Activated T-helper 17 cell treated with anti-CD3 and anti-CD28 coated beads, Interleukin-2, amount 50 U/mL, for 72 hours (primary cell): ENCODE measurements around the gene RPP25L. TPM values are rescaled to one million over a fixed set of nuclear protein-coding genes. Genes with fewer than 3 reads are reported as not detected.

Experiments used
- ATAC-seq: fragments of 150-1000 bp; cut with Tn5 transposase; replicated peaks from 2 replicates; pipeline ENCODE4 v1.10.0; 2021; ENCODE audit warnings: mild to moderate bottlenecking, moderate library complexity
- H3K27ac Mint-ChIP-seq: one replicate; pipeline ENCODE4 v1.8.0; 2022; ENCODE audit warnings: mixed read lengths
- H3K27me3 Mint-ChIP-seq: one replicate; pipeline ENCODE4 v1.8.0; 2022; ENCODE audit warnings: mixed read lengths
- H3K36me3 Mint-ChIP-seq: one replicate; pipeline ENCODE4 v1.8.0; 2022; ENCODE audit warnings: low read depth, mild to moderate bottlenecking, mixed read lengths
- H3K4me1 Mint-ChIP-seq: one replicate; pipeline ENCODE4 v1.8.0; 2022; ENCODE audit warnings: mixed read lengths
- H3K4me3 Mint-ChIP-seq: one replicate; pipeline ENCODE4 v1.8.0; 2022; ENCODE audit warnings: mild to moderate bottlenecking, mixed read lengths
- H3K9me3 Mint-ChIP-seq: one replicate; pipeline ENCODE4 v1.8.0; 2022; ENCODE audit warnings: mixed read lengths
- total RNA-seq, 2 donors: library from RNA; stranded (reverse); gene quantifications; one replicate each; pipeline ENCODE4 v1.2.3, GENCODE V29; 2022

RPP25L gene
- total RNA-seq, 2 donors from 2014 or later = 21.3 to 25.8 TPM

DNA sequence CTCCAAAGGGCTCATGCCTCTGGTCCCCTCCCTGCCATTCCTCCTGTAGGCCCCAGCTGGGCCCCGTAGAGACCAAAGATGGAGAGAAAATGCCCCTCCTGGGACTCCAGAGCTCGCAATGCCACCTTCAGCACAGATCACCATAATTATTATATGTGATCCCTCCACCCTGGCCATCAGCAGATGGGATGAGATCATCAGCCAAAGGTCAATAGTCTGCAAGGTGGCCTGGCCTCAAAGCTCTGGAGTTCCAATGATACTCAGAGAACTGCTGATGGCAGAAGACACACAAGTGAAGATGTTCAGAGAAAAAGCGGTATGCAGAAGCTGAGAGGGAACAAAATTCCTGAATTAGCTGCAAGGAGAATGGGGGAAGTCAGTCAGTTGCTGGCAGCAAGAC lies 5.0 kb downstream of the RPP25L start:
- H3K4me3 Mint-ChIP-seq = no peak overlapping the region
- no peak overlapping the region for H3K27ac Mint-ChIP-seq
- no peak for ATAC-seq
- no peaks in the 10 kb centered on the region for H3K4me1 Mint-ChIP-seq
- H3K9me3 Mint-ChIP-seq = no peaks in the 10 kb centered on the region
- peaks cover 5% of the 10 kb centered on the region for H3K36me3 Mint-ChIP-seq
- H3K27me3 Mint-ChIP-seq = peaks cover 3% of the 10 kb centered on the region

DNA sequence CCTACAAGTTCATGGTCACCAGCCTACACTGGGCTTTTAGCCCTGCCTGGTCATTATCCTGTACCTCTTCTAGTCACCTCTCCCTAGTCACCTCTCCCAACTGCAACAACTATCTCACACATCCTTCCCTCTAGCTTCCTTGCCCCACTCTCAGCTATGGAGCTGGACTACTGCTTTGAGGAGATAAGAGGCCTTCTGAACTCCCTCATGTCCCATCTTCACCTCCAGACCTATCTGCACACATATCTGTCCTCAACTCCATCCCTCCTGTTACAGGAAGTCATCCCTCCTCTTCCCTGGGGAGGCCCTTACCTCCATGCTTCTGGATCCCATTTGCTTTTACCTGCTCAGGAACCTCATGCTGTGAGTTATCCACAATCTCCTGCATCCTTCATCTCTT lies 5.7 kb downstream of the RPP25L start:
- peaks cover 3% of the 10 kb centered on the region for H3K27me3 Mint-ChIP-seq
- no peaks in the 10 kb centered on the region for H3K9me3 Mint-ChIP-seq
- no peaks in the 10 kb centered on the region for H3K4me1 Mint-ChIP-seq
- no peak overlapping the region for H3K4me3 Mint-ChIP-seq
- peaks cover under 1% of the 10 kb centered on the region for H3K36me3 Mint-ChIP-seq
- H3K27ac Mint-ChIP-seq = no peak overlapping the region
- ATAC-seq = no peak

DNA sequence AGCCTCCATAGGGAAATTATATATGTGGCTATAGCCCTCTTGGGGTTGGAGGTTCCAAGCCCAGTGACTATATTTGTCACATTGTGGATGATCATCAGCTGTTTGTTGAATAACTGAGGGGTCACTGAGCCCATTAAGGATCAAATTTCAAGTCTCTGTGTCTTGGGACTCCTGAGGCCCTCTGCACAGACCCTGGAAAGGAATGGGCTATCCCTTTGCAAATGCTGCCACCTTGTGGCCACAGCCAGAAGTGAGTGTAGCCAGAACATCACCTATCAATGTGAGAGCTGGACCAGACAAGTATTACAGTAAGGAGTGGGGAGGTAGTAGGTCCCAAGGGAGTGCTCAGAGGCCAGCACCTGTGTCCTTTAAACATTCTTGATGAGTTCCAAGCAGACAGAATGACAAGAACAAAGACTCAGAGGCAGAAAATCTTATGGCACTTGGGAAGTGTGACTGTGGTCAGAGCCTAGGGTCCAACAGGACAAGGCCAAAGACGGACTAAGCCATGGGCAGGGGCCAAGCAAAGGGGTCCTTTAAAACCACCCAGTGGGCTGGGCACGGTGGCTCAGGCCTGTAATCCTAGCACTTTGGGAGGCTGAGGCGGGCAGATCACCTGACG lies 8.2 kb downstream of the RPP25L start:
- Mint-ChIP-seq H3K36me3 (no peaks in the 10 kb centered on the region), H3K27ac (no peak overlapping the region)

DNA sequence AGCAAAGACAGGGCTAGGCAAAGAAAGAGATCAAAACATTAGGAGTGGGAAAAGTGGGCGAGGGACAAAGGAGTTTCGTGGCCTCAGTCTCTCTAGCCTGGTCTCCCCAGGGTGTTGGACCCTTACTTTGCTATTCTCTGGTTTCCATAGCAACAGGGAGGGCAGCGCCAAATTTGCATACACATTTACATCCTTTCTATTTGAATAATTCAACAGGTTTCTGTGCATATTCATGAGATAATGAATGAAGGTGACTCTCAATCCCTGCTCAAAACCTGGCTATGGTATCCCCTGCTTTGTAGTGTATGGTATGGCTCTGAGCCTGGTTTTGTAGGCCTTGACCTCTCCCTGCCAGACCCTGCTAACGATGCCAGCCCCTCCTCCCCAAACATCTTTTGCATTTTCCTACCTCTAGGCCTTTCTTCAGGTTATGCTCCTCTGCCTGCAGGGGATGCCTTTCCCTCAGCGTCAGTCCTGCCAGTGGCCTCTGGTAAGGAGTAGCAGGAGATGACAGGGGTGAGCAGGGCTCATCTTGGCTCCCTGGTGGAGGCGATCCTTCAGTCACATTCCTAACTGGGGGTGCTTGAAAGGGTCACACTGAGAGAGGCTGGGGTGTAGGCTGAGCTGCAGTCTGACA lies 9.8 kb downstream of the RPP25L start:
- no peaks in the 10 kb centered on the region for H3K9me3 Mint-ChIP-seq
- H3K27me3 Mint-ChIP-seq = peaks cover 3% of the 10 kb centered on the region
- no peaks in the 10 kb centered on the region for H3K4me1 Mint-ChIP-seq
- no peak for ATAC-seq
- no peaks in the 10 kb centered on the region for H3K36me3 Mint-ChIP-seq
- peak overlapping the region; percentile 7 for H3K27ac Mint-ChIP-seq
- no peak overlapping the region for H3K4me3 Mint-ChIP-seq

More for the DNA sequence above, 8.2 kb downstream of the RPP25L start:
- Mint-ChIP-seq H3K9me3 (no peaks in the 10 kb centered on the region), H3K4me3 (no peak overlapping the region), H3K27me3 (peaks cover 3% of the 10 kb centered on the region), H3K4me1 (no peaks in the 10 kb centered on the region)
- ATAC-seq = peak; percentile 92

DNA sequence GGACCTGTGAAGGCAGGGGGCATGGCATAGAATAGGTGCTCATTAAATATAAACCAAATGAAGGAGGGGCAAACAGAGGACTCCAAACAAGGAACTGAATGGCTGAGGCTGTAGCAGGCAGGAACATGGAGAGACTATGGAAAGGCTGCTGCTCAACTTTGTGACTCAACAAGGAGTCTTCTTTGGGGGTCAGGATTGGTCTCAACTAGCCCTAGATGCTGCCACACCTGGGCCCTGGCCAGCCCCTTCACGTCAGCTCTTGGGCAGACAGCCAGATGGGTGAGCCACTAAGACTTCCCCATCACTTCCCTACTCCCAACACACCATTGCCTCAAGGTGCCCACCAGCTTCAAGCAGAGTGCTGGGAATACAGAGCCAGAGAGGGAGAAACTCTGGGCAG lies 11.0 kb downstream of the RPP25L start:
- Mint-ChIP-seq H3K4me1 (no peaks in the 10 kb centered on the region), H3K36me3 (no peaks in the 10 kb centered on the region), H3K27me3 (peaks cover 8% of the 10 kb centered on the region), H3K27ac (no peak overlapping the region), H3K9me3 (no peaks in the 10 kb centered on the region), H3K4me3 (no peak overlapping the region)
- no peak for ATAC-seq

DNA sequence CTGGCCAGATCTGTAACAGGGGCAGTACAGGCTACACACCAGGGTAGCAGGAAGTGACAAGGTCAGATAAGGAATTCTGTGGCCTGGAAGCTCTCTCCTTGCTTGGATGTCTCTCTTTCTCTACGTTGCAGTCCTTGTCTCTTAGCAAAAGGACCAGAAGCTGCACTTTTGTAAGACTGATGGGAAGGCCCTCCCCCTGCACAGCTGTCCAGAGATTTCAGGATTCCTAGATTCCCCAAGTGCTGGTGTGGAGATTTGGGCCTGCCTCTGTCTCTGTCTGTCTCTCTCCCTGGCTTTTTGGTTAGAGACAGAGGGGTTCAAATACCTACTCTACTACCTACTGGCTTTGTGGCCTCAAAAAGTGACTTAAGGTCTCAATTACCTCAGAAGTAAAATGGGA lies 12.4 kb downstream of the RPP25L start:
- Mint-ChIP-seq H3K36me3 (no peaks in the 10 kb centered on the region), H3K27ac (no peak overlapping the region), H3K4me1 (no peaks in the 10 kb centered on the region), H3K9me3 (no peaks in the 10 kb centered on the region), H3K27me3 (peaks cover 8% of the 10 kb centered on the region), H3K4me3 (no peak overlapping the region)
- no peak for ATAC-seq

DNA sequence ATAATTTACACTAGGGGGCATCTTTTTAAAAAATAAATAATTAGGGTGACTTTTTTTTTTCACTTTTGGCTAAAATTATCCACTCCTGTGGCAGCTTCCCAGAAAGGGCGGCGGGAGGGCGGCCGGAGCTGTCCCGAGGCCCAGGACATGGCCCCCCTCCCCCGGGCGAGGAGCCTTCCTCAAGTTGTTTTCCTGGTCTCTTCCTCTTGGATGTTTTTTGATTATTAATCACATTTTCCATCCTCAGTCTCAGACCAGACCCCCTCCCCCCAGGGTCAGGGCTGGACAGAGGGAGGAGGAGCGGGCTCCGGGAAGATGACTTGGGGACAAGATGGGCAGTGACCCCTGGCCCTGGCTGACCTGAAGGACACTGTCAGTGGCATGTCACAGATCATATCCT lies 17.7 kb downstream of the RPP25L start:
- peaks cover 6% of the 10 kb centered on the region for H3K4me1 Mint-ChIP-seq
- no peak overlapping the region for H3K4me3 Mint-ChIP-seq
- peaks cover 29% of the 10 kb centered on the region for H3K27me3 Mint-ChIP-seq
- no peak for ATAC-seq
- H3K36me3 Mint-ChIP-seq = peaks cover 7% of the 10 kb centered on the region
- no peaks in the 10 kb centered on the region for H3K9me3 Mint-ChIP-seq
- H3K27ac Mint-ChIP-seq = no peak overlapping the region

DNA sequence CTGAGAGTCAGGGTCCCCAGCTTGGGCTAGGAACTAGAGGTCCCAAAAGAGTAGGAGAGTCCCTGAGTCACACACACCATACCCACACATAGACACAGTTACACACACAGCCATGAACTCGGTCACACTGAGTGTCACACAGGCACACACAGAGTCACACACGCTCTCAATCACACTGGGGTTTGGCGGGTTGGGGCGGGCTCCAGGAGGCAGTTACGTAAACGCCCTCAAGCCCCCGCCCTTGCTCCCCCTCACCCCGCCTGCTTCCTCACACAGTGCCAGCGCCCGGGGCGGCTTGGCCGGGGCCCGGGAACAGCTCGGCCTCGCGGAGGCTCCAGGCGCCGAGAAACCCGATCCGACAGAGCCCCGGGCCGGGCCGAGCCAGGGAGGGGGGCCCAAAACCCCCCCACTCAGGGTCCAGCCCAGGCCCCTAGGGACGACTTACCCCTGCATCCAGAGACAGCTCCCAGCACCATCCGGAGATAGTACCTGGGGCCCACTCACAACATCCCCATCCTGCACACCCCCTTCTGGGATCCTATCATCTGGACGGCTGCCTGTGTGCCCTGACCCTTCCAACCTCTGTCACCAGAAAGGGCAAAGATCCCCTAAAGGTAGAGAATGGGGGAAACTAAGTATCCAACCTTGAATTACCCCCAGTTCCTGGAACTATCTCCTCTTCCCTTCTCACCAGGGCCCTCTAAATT lies 18.8 kb downstream of the RPP25L start:
- H3K27ac Mint-ChIP-seq = no peak overlapping the region

DNA sequence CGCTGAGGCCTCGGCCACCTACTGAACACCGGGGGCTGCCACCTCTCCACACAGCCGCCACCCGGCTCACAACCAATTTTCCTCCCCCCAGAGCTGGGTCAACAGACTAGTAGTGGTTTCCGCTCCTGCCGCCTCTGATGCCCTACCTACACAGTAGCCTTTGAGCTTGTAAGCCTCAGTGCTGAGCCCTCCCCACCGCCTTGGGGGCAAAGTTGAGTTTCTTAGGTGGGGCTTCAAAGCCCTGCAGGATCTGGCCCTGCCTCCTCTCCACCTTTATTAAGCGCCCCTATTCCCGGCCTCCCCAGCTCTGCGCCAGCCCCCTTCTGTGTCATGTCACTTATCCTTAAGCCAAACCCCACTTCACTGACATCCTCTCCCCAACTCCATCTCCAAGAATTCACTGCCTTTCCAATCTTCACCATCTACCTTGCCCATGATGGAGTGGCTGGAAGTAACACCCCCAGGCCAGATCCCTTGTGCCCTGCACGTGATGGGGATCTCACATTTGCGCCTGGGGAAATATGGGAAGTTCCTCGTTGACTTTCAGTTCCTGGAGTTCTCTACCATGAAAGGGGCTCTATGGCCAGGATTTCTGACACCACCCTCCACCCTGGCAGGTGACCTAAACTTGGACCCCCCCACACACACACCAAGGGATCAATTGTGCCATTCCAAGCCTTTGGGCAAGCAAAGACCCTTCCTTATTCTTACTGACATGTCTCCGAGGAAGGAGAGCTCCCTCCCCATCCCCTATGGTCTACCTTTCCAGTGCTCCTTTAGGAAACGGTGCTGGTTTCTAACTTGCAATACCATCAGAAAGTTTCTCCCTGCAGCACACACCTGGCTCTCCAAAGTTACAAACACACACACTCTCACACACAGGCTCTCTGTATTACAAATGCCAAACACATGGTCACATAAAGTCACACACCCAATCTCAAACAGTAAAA lies 19.7 kb downstream of the RPP25L start:
- peaks cover 13% of the 10 kb centered on the region for H3K4me1 Mint-ChIP-seq
- ATAC-seq = no peak
- peaks cover 44% of the 10 kb centered on the region for H3K27me3 Mint-ChIP-seq
- H3K4me3 Mint-ChIP-seq = peak overlapping the region; percentile 68
- no peak overlapping the region for H3K27ac Mint-ChIP-seq
- peaks cover 7% of the 10 kb centered on the region for H3K36me3 Mint-ChIP-seq
- H3K9me3 Mint-ChIP-seq = no peaks in the 10 kb centered on the region

More for the DNA sequence above, 18.8 kb downstream of the RPP25L start:
- no peak for ATAC-seq
- Mint-ChIP-seq H3K4me3 (peak overlapping the region; percentile 68), H3K4me1 (peaks cover 13% of the 10 kb centered on the region), H3K36me3 (peaks cover 7% of the 10 kb centered on the region), H3K27me3 (peaks cover 39% of the 10 kb centered on the region), H3K9me3 (no peaks in the 10 kb centered on the region)

DNA sequence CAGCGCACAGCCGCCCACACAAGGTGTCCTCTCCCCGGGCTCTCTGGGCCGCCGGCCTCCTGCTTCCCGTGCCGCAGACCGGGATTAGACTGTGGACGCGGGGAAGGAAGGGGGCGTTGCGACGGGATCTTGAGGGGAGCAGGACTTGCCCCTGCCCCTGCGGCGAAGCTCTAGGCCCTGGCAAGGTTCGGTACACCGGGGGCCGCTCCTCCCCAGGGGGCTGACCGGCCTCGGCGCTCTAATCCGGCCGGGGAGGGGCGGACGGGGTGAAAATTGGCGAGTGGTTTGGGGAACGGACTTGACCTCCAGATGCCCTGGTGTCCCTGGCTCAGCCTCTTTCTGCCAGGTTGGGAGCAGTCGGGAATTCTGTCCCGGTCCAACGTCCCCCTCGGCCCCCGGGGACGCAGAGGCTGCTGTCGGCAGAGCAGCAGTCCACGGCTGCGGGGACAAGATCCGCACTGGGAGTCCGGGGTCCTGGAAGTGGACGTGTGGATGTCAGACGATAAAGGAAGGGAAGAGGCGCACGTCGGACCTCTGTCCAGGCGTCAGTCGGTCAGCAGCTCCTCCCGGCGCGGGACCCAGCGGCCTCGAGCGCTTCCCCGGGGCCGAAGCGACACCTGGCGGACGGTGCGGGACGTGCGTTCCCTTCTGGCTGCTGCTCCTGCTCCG lies 20.5 kb downstream of the RPP25L start:
- peaks cover 7% of the 10 kb centered on the region for H3K36me3 Mint-ChIP-seq

DNA sequence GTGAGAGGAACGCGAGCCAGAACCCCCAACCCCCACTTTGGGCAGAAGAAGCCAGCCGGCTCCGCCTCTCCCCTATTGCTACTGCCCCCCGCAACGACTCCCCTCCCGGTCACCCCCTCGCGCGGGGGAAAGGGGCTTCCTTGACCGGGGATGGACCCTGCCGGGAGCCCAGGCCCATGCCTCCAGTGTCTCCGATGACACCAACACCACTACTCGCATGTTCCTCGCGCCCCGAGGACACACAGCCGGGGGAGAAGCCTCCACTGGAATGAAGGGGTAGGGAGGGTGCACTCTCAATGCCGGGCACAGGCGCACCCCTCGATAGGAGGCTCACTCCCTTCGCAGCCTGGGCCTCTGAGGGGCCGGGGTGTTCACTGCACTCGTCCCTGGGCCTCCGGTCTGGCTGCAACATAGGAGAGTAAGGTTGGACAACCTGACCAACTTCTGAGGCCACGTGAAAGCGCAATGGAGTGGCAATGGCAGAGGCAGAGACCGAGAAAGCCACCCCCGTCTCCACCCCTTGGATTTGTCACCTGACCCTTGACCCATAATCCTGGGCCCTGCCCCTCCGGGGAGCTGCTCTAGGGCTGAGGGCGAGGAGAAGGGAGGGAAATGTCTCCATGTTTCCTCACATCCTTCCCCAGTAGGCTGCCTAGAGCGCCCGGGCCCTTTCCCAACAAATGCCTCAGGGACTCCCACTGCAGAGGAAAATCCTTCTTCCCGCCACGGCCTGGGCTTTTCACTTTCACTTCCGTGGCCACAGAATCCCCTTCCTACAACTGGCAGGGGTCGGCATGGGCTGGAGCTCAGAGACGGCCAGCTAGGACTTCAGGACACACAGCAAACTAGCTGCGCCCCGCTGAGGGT lies 21.3 kb downstream of the RPP25L start:
- peak; percentile 20 for ATAC-seq
- H3K4me1 Mint-ChIP-seq = peaks cover 13% of the 10 kb centered on the region
- no peaks in the 10 kb centered on the region for H3K9me3 Mint-ChIP-seq
- H3K4me3 Mint-ChIP-seq = peak overlapping the region; percentile 68
- peaks cover 55% of the 10 kb centered on the region for H3K27me3 Mint-ChIP-seq
- H3K36me3 Mint-ChIP-seq = peaks cover 7% of the 10 kb centered on the region
- no peak overlapping the region for H3K27ac Mint-ChIP-seq

More for the DNA sequence above, 20.5 kb downstream of the RPP25L start:
- peaks cover 52% of the 10 kb centered on the region for H3K27me3 Mint-ChIP-seq
- peak overlapping the region; percentile 68 for H3K4me3 Mint-ChIP-seq
- no peak overlapping the region for H3K27ac Mint-ChIP-seq
- H3K9me3 Mint-ChIP-seq = no peaks in the 10 kb centered on the region
- peak; percentile 78 for ATAC-seq
- H3K4me1 Mint-ChIP-seq = peaks cover 13% of the 10 kb centered on the region

DNA sequence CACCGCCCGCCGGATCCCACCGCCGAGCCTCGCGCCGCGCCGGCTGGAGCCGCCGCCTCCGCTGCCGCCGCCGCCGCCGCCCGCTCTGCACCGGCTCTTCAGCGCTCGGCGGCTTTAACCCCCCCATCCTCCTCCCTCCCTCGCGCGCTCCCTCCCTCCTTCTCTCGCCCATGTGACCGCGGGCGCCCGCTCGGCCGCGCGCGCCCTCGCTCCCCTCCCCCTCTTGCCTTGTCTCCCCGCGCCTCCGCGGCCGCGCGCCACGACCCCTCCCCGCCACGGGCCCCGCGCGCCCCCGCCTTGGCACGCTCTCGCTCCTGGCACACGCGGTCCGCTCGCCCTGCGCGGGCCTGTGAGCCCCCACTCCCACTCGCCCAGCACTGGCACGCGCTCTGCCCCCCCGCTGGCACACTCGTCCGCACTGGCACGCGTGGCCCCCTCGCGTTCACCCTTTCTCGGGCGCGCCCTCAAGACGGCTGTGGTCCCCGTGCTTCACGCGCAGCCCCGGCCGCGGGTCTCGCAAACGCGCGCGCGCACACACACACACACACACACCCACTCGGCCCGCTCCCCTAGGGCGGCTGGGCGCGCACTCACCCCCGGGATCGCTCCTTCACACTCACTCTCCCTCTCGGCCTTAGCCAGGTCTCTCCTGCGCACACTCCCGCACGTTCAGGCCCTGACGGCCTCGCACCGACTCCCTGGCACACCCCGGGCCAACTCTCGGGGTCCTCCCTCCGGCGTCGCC lies 22.1 kb downstream of the RPP25L start, which contains the start of gene CNTFR:
Gene CNTFR (minus strand): TSS at position 89 of the 745 bp plus-strand sequence. CDS start 20,743 bp downstream, outside the sequence.
- H3K27ac Mint-ChIP-seq = no peak within 1 kb of the TSS
- peak within 1 kb of the TSS; percentile 68 for H3K4me3 Mint-ChIP-seq
- no peaks in the 10 kb centered on the region for H3K9me3 Mint-ChIP-seq
- peaks cover 60% of the 10 kb centered on the region for H3K27me3 Mint-ChIP-seq
- peaks cover 7% of the 10 kb centered on the region for H3K36me3 Mint-ChIP-seq
- H3K4me1 Mint-ChIP-seq = peaks cover 13% of the 10 kb centered on the region
- no peak for ATAC-seq
